Measurements from ENCODE around the gene PIP4K2A. TPM values are rescaled to one million over a fixed set of nuclear protein-coding genes. Genes with fewer than 3 reads are reported as not detected.

The PIP4K2A gene
- total RNA-seq, 2 donors from 2014 or later: 42.6 to 58.6 TPM

DNA sequence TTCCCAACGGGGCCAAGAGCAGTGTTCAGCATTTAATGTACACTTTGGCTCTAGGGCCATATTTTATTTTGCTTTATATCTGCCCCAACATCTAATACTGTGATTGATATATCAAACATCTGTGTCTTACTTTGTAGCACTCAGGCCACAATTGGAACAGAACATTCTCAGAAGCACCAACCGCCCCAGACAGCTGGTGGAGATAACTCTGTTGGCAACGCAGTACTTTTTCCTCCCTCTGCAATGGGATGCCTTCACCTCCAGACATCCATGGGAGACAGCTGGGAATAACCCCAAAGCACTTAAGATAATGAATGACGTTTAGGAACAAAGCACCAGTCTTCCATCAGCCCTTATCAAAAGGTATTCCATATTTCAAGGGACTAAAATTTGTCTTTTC, 57.4 kb downstream of the PIP4K2A start:
- no peaks in the 10 kb centered on the region for H3K9me3 ChIP-seq

DNA sequence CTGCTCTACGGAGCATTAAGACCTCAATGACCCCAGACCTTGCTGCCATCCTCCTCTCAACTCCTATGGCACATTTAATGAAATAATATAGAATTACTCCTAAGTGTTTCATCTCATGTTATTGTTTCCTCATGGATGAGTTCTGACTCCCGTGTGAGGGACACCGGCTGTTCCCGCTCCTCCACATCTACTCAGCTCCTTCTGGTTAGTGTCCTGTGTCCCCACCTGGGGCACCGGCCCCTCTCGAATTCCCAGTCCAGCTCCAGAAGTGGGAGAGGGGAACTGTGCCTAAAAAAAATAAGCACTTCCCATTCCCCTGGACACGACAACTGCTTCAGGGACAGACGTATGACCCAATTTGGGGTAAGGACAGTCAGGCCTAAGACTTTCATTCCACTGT, 58.3 kb downstream of the PIP4K2A start:
- Histone ChIP-seq H3K27ac (no peak overlapping the region), H3K9me3 (no peaks in the 10 kb centered on the region), H3K36me3 (no peaks in the 10 kb centered on the region), H3K4me3 (no peak overlapping the region), H3K27me3 (replicated peaks; ENCODE audit: insufficient read depth) (no peaks in the 10 kb centered on the region), H3K4me1 (ENCODE audit: control insufficient read depth in 1 of 2, low read depth in 2 of 2) (peaks cover 29 to 59% of the 10 kb centered on the region in 2 donors)
- no peak for ATAC-seq (ENCODE audit: insufficient number of reproducible peaks, low FRiP score, low read depth)
- DNase-seq (ENCODE audit: low spot score): no peak
- TF ChIP-seq, protein P1, sequence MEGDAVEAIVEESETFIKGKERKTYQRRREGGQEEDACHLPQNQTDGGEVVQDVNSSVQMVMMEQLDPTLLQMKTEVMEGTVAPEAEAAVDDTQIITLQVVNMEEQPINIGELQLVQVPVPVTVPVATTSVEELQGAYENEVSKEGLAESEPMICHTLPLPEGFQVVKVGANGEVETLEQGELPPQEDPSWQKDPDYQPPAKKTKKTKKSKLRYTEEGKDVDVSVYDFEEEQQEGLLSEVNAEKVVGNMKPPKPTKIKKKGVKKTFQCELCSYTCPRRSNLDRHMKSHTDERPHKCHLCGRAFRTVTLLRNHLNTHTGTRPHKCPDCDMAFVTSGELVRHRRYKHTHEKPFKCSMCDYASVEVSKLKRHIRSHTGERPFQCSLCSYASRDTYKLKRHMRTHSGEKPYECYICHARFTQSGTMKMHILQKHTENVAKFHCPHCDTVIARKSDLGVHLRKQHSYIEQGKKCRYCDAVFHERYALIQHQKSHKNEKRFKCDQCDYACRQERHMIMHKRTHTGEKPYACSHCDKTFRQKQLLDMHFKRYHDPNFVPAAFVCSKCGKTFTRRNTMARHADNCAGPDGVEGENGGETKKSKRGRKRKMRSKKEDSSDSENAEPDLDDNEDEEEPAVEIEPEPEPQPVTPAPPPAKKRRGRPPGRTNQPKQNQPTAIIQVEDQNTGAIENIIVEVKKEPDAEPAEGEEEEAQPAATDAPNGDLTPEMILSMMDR (IDR thresholded peaks at IDR 0.05): no peak

More for the DNA sequence above, 57.4 kb downstream of the PIP4K2A start:
- TF ChIP-seq, protein P1 (IDR thresholded peaks at IDR 0.05): no peak
- Histone ChIP-seq H3K4me3 (no peak overlapping the region), H3K27ac (peak overlapping the region; percentile 6 to 53), H3K36me3 (no peaks in the 10 kb centered on the region), H3K4me1 (ENCODE audit: control insufficient read depth in 1 of 2, low read depth in 2 of 2) (peaks cover 29 to 56% of the 10 kb centered on the region in 2 donors), H3K27me3 (replicated peaks; ENCODE audit: insufficient read depth) (no peaks in the 10 kb centered on the region)
- DNase-seq (ENCODE audit: low spot score) (no peak), ATAC-seq (ENCODE audit: insufficient number of reproducible peaks, low FRiP score, low read depth) (no peak)

- no peak for ATAC-seq (ENCODE audit: insufficient number of reproducible peaks, low FRiP score, low read depth)
- no peak for DNase-seq (ENCODE audit: low spot score)
- TF ChIP-seq, protein P1 (IDR thresholded peaks at IDR 0.05): no peak
- Histone ChIP-seq H3K27me3 (replicated peaks; ENCODE audit: insufficient read depth) (no peaks in the 10 kb centered on the region), H3K27ac (no peak overlapping the region), H3K9me3 (no peaks in the 10 kb centered on the region), H3K36me3 (no peaks in the 10 kb centered on the region), H3K4me1 (ENCODE audit: control insufficient read depth in 1 of 2, low read depth in 2 of 2) (peaks cover 29 to 63% of the 10 kb centered on the region in 2 donors), H3K4me3 (no peak overlapping the region)
Observed at GRCh38 chr10:22655312-22655981, 58.9 kb downstream of the PIP4K2A start.

DNA sequence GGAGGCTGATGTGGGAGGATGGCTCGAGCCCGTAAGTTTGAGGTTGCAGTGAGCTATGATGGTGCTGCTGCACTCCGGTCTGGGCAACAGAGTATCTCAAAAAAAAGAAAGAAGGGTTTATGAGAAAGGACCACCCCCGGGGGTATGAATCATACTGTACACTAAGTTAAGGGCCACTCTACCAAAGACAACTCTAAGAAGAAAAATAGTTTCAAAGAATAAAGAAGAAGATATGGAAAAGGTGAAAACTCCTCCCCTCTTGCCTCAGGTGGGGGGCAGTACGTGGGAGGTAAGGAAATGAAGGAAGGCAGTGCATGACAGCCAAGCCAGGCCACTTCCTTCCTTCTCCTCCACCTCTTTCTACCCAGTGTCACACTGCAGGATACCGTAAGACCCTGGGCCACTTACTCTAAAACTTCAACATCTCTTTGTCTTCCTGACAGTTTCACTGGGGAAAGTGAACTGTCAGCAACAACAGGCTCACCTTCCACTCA, 61.3 kb downstream of the PIP4K2A start:
- TF ChIP-seq, protein P1 (IDR thresholded peaks at IDR 0.05): no peak
- Histone ChIP-seq H3K4me3 (no peak overlapping the region), H3K36me3 (no peaks in the 10 kb centered on the region), H3K9me3 (no peaks in the 10 kb centered on the region), H3K4me1 (ENCODE audit: control insufficient read depth in 1 of 2, low read depth in 2 of 2) (peaks cover 38 to 64% of the 10 kb centered on the region in 2 donors), H3K27ac (no peak overlapping the region), H3K27me3 (replicated peaks; ENCODE audit: insufficient read depth) (no peaks in the 10 kb centered on the region)
- no peak for ATAC-seq (ENCODE audit: insufficient number of reproducible peaks, low FRiP score, low read depth)
- no peak for DNase-seq (ENCODE audit: low spot score)

- H3K27ac ChIP-seq: no peak overlapping the region
- ATAC-seq (ENCODE audit: insufficient number of reproducible peaks, low FRiP score, low read depth): no peak
- peaks cover 38 to 68% of the 10 kb centered on the region in 2 donors for H3K4me1 ChIP-seq (ENCODE audit: control insufficient read depth in 1 of 2, low read depth in 2 of 2)
Observed at GRCh38 chr10:22651276-22651980, 63.0 kb downstream of the PIP4K2A start.

More at GRCh38 chr10:22651276-22651980, 63.0 kb downstream of the PIP4K2A start:
- Histone ChIP-seq H3K36me3 (no peaks in the 10 kb centered on the region), H3K27me3 (replicated peaks; ENCODE audit: insufficient read depth) (no peaks in the 10 kb centered on the region), H3K4me3 (no peak overlapping the region), H3K9me3 (no peaks in the 10 kb centered on the region)
- TF ChIP-seq, protein P1 (IDR thresholded peaks at IDR 0.05): no peak
- no peak for DNase-seq (ENCODE audit: low spot score)
